OCI-LY7 (cell line): ENCODE measurements around the gene CACNA2D1.

ENCODE experiments used
- CTCF ChIP-seq: fragments of 200-600 bp; sonication (generic); conservative IDR thresholded peaks from 2 replicates; pipeline ENCODE4 v1.5.1; 2014; ENCODE audit warnings: mild to moderate bottlenecking, antibody characterized with exemption, low read length, moderate library complexity, mixed read lengths
- EZH2phosphoT487 ChIP-seq: fragments of 200-600 bp; sonication (generic); IDR thresholded peaks from 2 replicates; pipeline ENCODE4 v1.6.1; 2018; ENCODE audit warnings: low read depth, borderline replicate concordance, mild to moderate bottlenecking, mixed run types, antibody characterized with exemption, low read length, moderate library complexity, mixed read lengths

DNA sequence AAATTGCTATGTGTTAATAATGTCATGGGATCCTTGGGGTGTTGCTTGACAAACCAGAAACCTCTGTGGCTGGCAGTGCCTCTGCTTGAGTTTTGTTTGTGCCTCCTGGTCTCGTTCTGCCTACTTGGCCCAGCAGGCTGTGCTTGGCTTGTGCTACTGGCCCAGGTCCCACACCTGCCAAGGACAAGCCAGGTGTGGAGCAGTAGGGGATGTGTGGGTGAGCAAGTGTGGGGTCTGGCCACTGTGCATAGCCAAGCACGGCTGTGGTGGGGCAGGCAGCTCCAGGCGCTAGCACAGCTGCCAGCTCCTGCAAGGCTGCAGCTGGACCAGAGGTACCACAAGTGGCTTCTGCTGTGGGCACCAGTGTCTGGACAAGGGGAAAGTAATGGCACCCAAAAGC lies 524.1 kb downstream of the CACNA2D1 start:
- TF ChIP-seq CTCF (no peak), EZH2phosphoT487 (no peak)
